HuH-7.5 (cell line): Measurements from ENCODE around the gene CPEB1.

Experiments used
- DNase-seq: peaks from one replicate; pipeline ENCODE4 v3.0.0; 2011; ENCODE audit warnings: low spot score

Gene CPEB1

DNA sequence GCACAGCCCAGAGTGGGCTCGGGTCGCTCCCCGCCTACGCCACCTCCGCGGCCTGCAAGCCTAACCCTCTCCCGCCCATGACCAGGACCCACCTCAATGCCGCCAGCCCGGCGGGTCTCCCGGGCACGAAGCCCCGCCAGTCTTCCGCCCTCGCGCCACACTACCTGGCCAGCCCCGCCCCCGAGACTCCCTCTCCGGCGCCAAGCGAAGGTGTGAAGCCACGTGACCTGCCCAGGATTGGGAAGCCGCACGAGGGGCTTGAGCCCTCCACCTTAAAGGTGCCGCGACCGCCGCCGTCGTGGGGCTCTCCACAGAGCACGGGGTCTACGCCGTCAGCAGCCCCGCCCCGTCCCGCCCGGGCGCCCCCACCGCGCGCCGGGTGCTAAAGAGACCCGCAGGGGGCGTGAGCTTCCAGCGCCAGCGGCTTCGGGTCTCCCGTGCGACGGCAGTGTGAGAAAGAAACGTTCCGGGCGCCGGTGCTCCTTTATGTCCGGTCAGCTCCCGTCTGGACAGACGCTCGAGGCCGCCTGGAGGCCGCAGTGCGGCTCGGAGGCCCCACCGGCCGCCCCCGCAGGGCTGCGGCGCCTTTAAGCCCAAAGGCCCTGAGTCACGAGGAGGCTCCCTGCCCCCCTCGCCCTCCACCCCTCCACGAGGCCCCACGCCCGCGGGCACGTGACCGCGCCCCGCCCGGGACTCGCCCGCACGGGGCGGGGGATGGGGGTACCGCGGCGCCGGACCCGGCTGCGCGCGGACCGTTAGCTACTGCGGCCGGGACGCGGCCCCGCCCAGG lies at the start of gene CPEB1:
Gene CPEB1, minus strand, starts transcription at position 319 of the 790 bp plus-strand sequence. CDS start 18,904 bp downstream, outside the sequence.
- no peak for DNase-seq

DNA sequence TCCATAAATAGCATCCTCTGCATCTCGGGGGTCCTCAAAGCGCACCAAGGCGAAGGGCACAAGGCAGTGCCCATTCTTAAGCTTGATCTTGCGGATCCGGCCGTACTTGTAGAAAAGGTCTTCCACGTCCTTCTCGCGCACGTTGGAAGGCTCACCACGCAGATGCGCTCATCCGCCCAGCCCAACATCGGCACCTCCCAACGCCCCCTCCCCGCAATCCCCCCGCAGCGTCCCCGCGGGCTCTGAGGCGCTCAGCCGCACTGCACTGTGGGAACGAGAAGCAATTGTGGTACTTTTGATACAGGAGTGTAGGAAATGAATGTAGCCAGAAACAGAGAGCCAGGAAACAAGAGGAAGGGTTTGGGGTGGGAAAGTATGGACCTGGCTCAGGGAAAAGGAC lies 45.0 kb upstream of the CPEB1 start:
- DNase-seq: no peak

DNA sequence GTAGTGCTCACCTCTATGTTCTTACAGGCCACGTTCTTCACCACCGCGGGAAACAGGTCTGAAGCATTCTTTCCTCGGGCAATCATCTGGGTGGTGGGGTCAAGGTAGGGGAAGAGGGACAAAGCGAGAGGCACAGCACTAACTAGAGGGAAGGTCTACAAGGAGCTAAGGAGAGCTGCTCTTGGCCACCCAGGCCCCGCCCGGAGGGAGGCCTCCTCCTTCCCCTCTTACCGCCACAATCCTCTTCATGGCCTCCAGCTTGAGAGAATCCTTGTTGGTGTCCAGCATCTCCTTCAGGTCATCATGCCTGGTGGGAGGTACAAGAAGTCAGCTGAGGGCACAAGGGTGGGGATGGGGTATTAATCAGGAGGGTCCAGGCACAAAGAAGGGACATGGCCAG lies 42.0 kb upstream of the CPEB1 start:
- DNase-seq: no peak

DNA sequence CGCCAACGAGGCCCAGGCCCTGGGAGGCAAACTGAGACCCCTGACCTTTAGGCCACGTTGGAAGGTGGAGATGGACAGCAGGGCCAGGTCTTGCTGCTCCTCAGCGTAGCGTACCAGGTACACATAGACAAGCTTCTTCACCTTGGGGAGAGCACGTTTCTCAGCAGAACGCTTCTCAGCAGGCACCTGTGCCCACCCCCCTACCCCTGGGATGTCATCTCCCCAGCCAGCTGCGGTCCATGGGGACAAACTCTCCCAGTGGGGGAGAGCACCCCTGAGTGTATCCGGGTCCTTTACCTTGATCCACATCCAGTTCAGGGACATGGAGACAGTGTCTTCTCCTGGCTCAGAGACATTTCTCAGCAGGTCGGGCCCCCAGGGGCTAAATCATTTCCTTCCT lies 41.5 kb upstream of the CPEB1 start:
- DNase-seq: no peak

DNA sequence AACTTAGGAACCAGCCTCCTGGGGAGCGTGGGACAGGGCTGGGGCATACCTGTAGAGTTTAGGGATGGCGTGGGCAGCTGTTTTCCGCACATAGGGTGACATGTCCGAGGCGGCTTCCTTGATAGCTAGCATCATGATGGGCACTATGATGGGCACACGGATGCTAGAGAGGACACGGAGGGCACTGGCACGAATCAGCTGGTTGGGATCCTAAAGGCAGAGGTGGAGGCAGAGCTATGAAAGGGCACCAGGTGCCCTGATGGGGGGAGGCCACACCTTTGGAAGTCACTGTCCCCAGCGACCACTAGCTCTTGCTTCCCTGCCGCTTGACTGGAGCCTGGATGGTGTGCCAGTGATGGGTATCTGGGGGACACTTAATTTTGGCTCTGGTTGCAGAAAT lies 34.2 kb upstream of the CPEB1 start:
- DNase-seq: no peak

DNA sequence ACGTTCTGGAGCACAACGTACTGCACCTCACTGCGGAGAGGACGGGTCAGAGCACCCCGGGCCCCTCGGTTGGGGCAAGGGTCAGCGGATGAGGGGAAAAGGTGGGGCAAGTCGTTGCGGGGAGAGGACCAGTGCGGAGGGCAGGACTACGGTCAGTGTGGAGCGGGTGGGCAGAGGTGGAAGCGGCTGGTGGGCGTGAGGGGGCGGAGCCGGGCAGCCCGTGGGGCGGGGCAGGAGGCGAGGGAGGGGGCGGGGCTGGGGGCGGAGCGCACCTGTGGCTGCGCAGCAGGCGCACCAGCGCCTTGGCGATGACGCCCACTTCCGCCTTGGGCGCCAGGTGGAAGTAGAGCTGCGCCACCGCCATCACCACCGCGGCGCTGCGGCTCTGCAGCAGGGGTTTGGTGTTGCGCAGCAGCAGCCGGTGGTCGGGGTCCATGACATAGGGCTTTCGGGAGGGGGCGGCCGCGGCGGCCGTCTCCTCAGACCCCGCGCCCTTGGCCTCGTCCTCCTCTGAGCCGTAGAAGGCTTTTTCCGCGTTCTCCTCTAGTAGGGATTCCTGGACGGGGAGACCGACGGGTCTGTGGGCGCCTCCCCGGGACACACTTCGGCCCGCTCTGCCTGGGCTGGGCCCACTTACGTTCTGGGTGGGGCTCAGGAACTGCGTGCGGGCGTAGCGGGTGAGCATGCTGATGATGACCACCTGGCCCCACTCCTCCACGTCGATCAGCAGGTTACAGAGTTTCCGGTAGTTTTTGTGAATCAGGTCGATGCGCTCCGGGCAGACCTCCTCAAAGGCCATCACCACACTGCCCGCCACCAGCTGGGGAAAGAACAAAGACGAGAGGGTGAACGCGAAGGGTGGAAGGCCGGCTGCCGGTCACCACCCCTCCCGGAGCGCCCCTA lies 33.3 kb upstream of the CPEB1 start:
- no peak for DNase-seq

DNA sequence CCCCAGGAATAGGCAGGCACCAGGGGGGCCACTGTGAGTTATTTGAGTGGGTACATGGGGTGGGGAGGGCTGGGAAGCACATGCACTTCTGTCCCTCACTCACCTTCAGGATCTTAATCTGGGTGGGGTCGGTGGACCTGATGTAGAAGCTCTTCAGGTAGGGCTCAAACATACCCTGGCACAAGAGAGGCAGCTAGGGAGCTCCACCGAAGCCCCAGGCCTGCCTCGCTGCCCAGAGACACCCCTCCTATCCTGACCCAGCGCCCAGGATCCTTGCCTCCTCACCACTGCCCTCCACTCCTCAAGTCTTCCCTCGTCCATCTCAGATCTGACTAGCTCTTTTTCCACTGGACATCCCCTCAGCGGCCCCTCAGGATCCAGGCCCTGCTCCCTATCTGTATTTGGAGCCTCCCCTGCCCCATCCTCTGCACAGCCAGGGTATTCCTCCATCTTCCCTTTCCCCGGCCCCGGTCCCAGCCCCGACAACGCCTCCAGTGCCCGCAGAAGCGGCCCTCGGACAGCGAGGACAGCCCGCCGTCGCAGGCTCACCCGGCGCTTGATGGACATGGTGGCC lies 32.5 kb upstream of the CPEB1 start:
- DNase-seq: no peak

DNA sequence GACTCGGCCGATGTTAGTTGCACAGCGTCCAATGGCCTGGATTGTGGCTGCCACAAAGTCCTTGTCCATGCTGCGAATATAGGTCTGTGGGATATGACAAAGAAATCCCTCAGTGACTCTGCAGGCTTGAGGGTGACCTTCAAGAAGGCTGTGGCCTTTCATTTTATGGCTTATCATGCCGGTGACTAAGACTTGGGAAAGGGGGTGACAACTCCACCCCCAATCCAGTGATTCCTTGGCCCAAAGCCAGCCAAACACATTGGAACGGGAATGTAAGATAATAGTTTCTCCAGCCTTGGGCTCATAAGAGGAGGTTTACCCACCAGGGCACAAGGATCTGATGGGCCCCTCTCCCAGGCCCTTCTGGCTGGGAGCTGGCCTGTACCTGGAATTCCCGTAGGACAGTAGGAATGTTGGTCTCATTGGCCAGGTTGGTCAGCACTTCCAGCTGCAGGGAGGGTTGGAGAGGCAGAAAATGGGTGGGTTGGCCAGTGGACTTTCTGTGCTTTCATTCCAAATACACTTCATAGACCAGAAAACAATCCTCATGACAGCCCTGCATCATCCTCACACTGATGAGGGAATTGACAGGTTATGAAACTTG lies 30.7 kb upstream of the CPEB1 start:
- no peak for DNase-seq

DNA sequence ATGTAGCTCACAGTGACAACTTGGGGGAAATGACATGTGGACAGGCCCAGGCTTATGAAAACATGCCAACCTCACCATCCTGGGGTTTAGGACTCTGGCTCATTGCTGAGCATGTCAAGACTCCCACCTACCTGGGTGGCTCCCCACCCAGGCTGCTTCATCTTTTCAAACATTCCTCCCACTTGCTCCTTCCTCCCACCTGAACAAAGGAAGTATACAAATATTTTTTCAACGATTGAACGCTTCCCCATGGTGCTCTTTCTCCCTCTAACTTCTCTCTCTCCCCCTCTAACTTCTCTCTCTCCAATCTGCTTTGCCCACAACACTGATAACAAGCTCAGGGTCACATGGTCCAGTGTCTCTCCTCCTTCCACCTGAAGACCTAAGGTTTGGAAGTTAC lies 27.7 kb upstream of the CPEB1 start:
- no peak for DNase-seq

DNA sequence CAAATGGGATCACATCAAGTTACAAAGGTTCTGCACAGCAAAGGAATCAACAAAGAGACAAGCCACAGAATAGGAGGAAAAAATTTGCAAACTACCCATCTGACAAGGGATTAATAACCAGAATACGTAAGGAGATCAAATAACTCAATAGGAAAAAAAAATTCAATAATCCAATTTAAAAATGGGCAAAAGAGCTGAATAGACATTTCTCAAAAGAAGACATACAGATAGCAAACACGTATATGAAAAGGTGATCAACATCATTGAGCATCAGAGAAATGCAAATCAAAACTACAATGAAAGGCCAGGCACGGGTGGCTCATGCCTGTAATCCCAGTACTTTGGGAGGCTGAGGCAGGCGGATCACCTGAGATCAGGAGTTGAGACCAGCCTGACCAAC lies 23.5 kb upstream of the CPEB1 start:
- no peak for DNase-seq

DNA sequence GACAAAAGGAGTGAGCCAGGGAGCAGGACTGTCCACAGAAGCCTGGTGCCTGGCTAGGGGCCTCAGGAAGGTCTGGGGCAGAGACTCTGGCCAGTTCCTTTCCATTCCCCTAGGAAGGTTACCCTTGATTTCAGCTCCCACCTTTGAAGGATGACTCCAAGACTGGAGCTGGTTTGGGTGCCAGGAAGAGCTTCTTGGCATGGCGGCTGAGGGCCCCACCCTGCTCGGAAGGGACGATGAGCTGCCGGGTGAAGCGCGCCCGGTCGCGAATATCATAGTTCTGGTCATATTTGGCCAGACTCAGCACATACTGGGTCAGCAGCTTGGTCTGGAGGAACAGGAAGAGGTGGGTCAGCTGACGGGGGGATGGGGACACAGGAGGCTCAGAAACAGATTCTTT lies 19.4 kb upstream of the CPEB1 start:
- no peak for DNase-seq

DNA sequence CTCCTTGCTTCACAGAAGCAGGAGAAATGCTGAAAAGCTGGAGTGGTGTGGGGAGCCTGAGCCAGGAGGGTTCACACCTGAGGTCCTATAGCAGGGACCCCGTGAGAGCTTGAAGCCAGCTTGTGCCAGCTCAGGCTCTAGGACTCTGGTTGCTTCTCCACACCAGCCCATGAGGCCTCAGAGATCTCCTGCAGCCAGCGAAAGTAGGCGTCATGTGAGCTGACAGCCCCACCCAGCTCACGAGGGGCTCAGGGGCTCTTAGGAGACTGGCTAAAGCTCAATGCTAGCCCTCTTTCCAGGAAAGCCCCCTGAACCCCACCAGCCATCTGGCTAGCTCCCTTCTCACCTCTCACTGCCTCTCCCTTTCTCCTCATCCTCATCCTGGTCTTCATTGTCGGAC lies 16.9 kb upstream of the CPEB1 start:
- DNase-seq: no peak

DNA sequence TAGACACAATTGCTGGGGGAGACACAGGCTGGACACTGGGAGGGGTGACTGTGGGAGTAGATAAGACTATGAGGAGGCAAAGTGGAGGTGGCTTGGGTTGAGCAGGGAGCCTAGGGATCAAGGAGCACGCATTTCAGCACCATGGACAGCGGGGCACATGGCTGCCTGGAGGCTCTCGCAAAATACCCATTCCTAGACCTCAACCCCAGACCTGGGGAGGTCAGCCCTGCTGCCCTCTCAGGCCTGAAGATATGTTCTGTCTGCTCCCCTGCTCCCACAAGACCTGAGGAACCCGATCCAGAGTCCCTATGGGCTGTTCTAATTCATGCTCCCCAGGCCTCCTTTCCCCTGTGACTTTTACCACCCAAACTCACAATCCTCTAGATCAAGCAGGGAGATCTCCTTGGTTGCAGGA lies 16.0 kb upstream of the CPEB1 start:
- peak; percentile 83 for DNase-seq

DNA sequence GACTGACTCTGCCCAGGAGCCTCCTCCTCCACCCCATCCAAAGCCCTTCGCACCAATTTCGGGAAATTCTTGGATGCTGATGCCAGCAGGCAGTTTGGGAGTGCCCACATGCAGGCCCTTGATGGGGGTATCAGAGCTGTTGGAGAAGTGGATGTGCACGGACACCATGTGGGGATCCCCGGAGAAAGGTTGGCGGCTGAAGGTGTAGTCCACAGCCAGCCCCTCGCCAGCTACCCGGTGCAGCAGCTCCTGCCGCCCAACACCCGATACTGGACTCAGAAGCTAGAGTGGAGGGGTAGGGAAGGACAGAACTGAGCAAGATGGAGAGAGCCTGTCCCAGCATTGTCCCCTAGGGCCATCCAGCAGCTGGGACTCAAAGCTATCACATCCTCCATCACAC lies 15.5 kb upstream of the CPEB1 start:
- DNase-seq: no peak

DNA sequence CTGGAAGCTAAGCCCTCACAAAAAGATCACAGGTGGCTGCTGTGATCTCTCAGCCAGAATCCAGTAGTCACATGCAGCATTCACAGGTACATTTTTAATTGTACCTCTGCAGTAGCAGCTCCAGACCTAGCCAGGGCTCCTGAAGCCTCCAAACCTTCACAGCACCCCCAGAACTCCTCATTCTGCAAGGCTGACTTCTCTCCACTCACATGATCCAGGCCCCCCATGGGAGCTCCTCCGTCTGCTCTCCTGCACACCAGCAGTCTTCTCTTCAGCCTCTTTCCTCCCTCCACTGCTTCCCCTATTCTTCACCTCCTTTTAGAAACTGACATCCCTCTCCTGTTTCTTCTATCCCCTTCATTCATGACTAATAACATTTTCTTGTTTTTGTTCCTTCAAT lies 13.2 kb upstream of the CPEB1 start:
- DNase-seq: no peak

DNA sequence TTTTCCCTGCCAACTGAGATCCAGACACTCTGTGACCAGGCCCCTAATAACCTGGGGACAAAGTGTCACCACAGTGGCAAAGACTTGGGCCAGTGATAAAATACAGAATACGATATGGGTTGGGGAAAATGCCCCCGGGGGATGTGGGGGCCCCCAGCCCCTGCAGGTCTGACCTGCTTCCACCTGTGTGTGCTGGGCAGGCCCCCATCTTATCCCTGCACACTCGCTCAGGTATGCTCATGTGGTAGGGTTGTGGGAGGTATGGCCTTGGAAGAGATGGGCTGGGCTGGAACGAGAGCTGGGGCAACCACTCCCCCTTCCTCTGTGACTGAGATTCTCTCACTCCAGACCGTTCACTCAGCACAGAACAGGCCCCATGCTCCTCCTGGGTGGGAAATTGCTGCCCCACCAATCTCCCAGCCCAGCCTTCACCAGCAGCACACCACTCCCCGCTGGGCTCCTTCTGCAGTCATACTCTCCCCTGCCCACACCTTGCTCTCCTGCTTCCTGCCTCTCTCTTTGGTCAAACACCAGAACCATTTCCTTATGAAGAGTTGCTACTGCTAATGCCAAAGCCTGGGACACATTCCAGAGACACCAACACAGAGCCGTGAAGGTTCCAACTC lies 9.6 kb upstream of the CPEB1 start:
- no peak for DNase-seq

DNA sequence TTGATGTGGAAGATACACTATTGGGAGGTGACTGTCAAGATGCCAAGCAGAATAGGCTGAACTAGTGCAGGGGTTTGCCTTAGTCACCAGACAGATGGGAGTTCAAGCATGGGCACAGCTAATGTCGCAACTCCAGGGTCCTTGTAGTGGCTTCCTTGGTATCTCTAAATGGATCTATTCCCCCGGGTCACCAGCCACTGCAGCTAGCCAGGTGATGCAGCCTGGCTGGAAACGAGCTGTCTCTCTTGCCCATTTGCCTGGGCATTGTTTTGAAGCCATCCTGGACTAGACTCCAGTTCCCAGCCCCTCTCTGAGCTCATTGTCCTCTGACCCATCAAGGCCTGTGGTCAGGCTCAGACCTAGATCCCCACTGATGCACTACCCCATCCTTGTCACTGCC lies 8.4 kb upstream of the CPEB1 start:
- no peak for DNase-seq

DNA sequence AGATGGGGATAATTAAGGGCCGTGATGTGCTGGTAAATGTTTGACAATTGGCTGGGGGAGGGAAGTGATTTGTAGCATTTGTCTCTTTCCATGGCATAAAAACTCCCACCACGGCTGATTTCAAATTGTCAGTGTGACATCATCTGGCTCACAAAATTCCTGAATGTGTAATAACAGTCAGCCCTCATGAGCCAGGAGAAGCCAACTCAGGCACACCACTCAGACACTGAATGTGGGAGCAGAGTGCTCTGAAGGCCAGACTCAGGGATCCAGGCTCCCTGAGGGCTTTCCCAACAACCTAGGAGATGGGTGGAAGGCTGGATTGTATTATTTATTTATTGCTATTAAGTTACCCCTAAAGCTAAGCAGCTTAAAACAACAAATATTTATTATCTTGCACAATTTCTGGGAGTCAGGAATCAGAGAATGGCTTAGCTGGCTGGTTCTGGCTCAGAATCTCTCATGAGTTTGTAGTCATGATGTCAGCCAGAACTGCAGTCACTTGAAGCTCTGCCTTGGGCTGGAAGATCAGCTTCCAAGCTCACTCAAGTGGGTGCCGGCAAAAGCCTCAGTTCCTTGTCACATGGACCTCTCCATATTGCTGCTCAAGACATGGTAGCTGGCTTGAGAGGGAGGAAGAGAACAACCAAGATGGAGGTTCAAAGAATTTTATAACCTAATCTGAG lies 6.5 kb upstream of the CPEB1 start:
- no peak for DNase-seq

DNA sequence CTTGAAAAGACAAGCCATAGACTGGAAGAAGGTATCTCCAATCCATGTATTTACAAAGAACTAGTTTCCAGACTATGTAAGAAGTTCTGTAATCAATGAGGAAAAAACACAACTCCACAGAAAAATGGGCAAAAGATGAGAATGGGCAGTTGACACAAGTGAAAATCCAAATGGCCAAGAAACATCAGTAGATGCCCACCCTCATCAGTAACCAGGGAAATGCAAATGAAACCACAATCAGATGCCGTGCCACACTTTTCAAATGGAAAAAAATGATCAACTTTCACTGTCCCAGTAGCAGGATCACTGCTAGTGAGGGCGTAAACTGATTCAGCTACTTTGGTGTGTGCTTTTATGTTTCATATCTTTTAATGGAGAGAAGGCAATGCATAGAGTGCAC lies 4.5 kb upstream of the CPEB1 start:
- no peak for DNase-seq

DNA sequence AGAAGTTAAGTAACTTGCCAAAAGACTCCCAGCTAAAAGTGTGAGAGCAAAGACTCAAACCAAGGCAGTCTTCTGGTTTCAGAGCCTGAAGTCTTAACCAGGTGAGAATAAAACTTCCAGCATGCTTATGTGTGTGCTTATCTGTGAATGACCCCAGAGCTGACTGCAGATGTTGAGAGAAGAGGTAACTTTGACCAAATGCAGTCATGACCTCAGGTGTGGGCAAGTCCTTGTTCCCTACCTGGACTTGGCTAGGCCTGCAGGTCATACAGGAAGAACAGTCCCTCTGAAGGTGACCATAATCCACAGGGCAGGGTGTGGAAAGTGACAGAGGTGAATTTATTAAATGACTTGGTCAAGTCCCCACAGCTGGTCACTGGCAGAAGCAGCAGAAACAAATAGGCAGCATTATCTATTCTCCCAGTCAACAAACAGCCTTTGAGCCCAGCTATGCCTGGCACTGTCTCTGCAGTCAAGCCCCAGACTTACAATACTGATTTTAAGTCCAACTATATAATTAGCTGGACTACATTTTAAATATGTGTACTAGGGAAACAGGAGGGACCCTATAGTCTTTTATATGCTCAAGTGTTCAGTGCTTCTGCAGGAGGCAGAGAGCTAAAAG lies 3.0 kb upstream of the CPEB1 start:
- no peak for DNase-seq
